HFFc6 (cell line): ENCODE measurements around the gene PEPD. TPM values are rescaled to one million over a fixed set of nuclear protein-coding genes. Genes with fewer than 3 reads are reported as not detected.

Experiments used
- DNase-seq: peaks from one replicate; pipeline ENCODE4 v3.0.0-alpha.2; 2018
- H3K27ac Mint-ChIP-seq: 2 replicates; pipeline ENCODE4 v1.8.0; 2020; ENCODE audit warnings: mild to moderate bottlenecking, mixed read lengths
- H3K27me3 Mint-ChIP-seq: 2 replicates; pipeline ENCODE4 v1.8.0; 2021; ENCODE audit warnings: mild to moderate bottlenecking, moderate library complexity, mixed read lengths; ENCODE audit not compliant: insufficient read depth
- H3K36me3 Mint-ChIP-seq: 2 replicates; pipeline ENCODE4 v1.8.0; 2021; ENCODE audit warnings: low read depth, mixed read lengths
- H3K4me1 Mint-ChIP-seq: 2 replicates; pipeline ENCODE4 v1.8.0; 2020; ENCODE audit warnings: low read depth, mixed read lengths
- H3K4me3 Mint-ChIP-seq: 2 replicates; pipeline ENCODE4 v1.8.0; 2020; ENCODE audit warnings: mild to moderate bottlenecking, moderate library complexity, mixed read lengths
- H3K9me3 Mint-ChIP-seq: 2 replicates; pipeline ENCODE4 v1.8.0; 2020; ENCODE audit warnings: mild to moderate bottlenecking, mixed read lengths
- CTCF ChIP-seq: fragments of 200-600 bp; sonication (generic); IDR thresholded peaks from 2 replicates; pipeline ENCODE4 v1.5.0; 2021; ENCODE audit warnings: antibody characterized with exemption, mild to moderate bottlenecking
- total RNA-seq, 6 experiments: library from RNA; stranded (reverse); fragmentation: NEBNext Ultra II Directional; extraction: Animal tissue kit (Norgen Biotek cat#: 25700); gene quantifications; 2 replicates in 1 of 6; 3 replicates in 5 of 6; pipeline ENCODE4 v1.2.3, GENCODE V29; 2021

PEPD gene
- total RNA-seq, 6 experiments from 2014 or later: 57.0 to 76.9 (median 67.6) TPM

GRCh38 chr19:33441277-33441699 is 80.3 kb downstream of the PEPD start:
- H3K36me3 Mint-ChIP-seq: 0 out of 2 replicates have a peak, but pooled peaks cover 5% of the 10 kb centered on the region
- TF ChIP-seq CTCF: no peak
- H3K27me3 Mint-ChIP-seq: no peaks in the 10 kb centered on the region
- no peak overlapping the region for H3K27ac Mint-ChIP-seq
- H3K9me3 Mint-ChIP-seq: no peaks in the 10 kb centered on the region
- no peak for DNase-seq
- H3K4me3 Mint-ChIP-seq: no peak overlapping the region
- peaks cover 6% of the 10 kb centered on the region for H3K4me1 Mint-ChIP-seq

- Mint-ChIP-seq H3K4me3 (no peak overlapping the region), H3K4me1 (peaks cover 6% of the 10 kb centered on the region), H3K9me3 (no peaks in the 10 kb centered on the region), H3K27me3 (no peaks in the 10 kb centered on the region), H3K27ac (no peak overlapping the region), H3K36me3 (0 out of 2 replicates have a peak, but pooled peaks cover 5% of the 10 kb centered on the region)
- no peak for DNase-seq
- TF ChIP-seq CTCF: no peak
These were observed 80.9 kb downstream of the PEPD start for GRCh38 chr19:33440682-33441081.

- Mint-ChIP-seq H3K36me3 (0 out of 2 replicates have a peak, but pooled peaks cover 5% of the 10 kb centered on the region), H3K4me1 (peaks cover 6% of the 10 kb centered on the region), H3K9me3 (no peaks in the 10 kb centered on the region), H3K4me3 (no peak overlapping the region), H3K27me3 (no peaks in the 10 kb centered on the region), H3K27ac (no peak overlapping the region)
- no peak for TF ChIP-seq CTCF
- DNase-seq: no peak
These were observed 81.3 kb downstream of the PEPD start for GRCh38 chr19:33440241-33440640.

- H3K36me3 Mint-ChIP-seq: 0 out of 2 replicates have a peak, but pooled peaks cover 5% of the 10 kb centered on the region
- no peak overlapping the region for H3K27ac Mint-ChIP-seq
- H3K27me3 Mint-ChIP-seq: no peaks in the 10 kb centered on the region
- H3K4me3 Mint-ChIP-seq: no peak overlapping the region
- H3K4me1 Mint-ChIP-seq: peaks cover 4% of the 10 kb centered on the region; the same call in 1 of the 2 replicates
- H3K9me3 Mint-ChIP-seq: no peaks in the 10 kb centered on the region
- TF ChIP-seq CTCF: no peak
- no peak for DNase-seq
These were observed 82.4 kb downstream of the PEPD start for GRCh38 chr19:33438987-33439781.

GRCh38 chr19:33437821-33438671 is 83.5 kb downstream of the PEPD start:
- TF ChIP-seq CTCF: peak; percentile 61
- Mint-ChIP-seq H3K27me3 (no peaks in the 10 kb centered on the region), H3K27ac (no peak overlapping the region), H3K36me3 (0 out of 2 replicates have a peak, but pooled peaks cover 4% of the 10 kb centered on the region), H3K4me3 (no peak overlapping the region), H3K9me3 (no peaks in the 10 kb centered on the region), H3K4me1 (peaks cover 4% of the 10 kb centered on the region; the same call in 1 of the 2 replicates)
- no peak for DNase-seq
